Measurements from ENCODE around the gene EFNB2. TPM values are rescaled to one million over a fixed set of nuclear protein-coding genes. Genes with fewer than 3 reads are reported as not detected.

Gene EFNB2
- total RNA-seq, 4 donors from 2014 or later = 10.0 to 20.2 (median 17.5) TPM

DNA sequence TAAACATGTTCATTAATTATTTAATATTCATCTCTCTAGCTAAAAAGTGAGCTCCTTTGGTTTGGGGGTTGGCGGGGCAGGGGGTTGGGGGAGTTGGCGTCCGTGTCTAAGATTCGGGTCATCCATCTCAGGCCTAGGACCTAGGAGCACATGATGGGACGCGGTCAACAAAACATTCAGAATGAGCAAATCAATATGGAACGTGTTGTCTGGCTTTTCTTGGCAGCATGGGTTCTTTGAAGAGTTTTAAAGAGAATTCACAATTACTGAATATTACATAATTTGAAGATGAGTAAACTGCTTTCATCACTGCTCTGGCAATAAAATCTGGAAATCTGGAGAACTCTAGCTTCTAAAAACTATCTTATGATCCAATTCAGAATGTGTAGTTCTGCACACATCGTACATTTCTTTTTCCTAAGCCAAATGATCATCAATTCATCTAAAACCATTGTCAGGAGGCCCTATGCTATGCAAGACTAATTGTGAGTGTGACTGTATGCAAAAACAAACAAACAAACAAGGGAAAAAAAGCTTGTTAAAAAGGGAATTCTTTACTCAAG is 37.9 kb upstream of the EFNB2 start:
- no peak overlapping the region for H3K4me3 ChIP-seq
- no peak for DNase-seq (ENCODE audit: extremely low spot score)
- intact Hi-C loops (cut with DNase I) = no loop called here
- no peaks in the 10 kb centered on the region for H3K9me3 ChIP-seq
- TF ChIP-seq EP300 (IDR thresholded peaks at IDR 0.05) (no peak), POLR2A (IDR thresholded peaks at IDR 0.05; ENCODE audit: low read depth) (no peak), POLR2AphosphoS5 (IDR thresholded peaks at IDR 0.05) (peak in 1 of 2 donors; percentile 13)
- TF ChIP-seq, protein P1, sequence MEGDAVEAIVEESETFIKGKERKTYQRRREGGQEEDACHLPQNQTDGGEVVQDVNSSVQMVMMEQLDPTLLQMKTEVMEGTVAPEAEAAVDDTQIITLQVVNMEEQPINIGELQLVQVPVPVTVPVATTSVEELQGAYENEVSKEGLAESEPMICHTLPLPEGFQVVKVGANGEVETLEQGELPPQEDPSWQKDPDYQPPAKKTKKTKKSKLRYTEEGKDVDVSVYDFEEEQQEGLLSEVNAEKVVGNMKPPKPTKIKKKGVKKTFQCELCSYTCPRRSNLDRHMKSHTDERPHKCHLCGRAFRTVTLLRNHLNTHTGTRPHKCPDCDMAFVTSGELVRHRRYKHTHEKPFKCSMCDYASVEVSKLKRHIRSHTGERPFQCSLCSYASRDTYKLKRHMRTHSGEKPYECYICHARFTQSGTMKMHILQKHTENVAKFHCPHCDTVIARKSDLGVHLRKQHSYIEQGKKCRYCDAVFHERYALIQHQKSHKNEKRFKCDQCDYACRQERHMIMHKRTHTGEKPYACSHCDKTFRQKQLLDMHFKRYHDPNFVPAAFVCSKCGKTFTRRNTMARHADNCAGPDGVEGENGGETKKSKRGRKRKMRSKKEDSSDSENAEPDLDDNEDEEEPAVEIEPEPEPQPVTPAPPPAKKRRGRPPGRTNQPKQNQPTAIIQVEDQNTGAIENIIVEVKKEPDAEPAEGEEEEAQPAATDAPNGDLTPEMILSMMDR (IDR thresholded peaks at IDR 0.05) = no peak
- no peaks in the 10 kb centered on the region for H3K36me3 ChIP-seq
- H3K27ac ChIP-seq (replicated peaks in 1 of 4) = peak overlapping the region in 3 of 4 donors; percentile 4 to 61 (median 52)
- WGBS = 79% methylated on average over 8 of the region's 8 CpGs
- H3K4me1 ChIP-seq = peaks cover 7 to 25% (median 11%) of the 10 kb centered on the region in 4 donors
- no peaks in the 10 kb centered on the region for H3K27me3 ChIP-seq

GRCh38 chr13:106570299-106570852 is 34.9 kb upstream of the EFNB2 start:
- Histone ChIP-seq H3K4me3 (no peak overlapping the region), H3K27me3 (no peaks in the 10 kb centered on the region), H3K27ac (replicated peaks in 1 of 4) (peak overlapping the region in 1 of 4 donors; percentile 59), H3K36me3 (no peaks in the 10 kb centered on the region), H3K9me3 (no peaks in the 10 kb centered on the region), H3K4me1 (peaks cover 20 to 39% (median 25%) of the 10 kb centered on the region in 4 donors)
- intact Hi-C loops (cut with DNase I) = no loop called here
- no peak for DNase-seq (ENCODE audit: extremely low spot score)
- no peak for TF ChIP-seq POLR2A (IDR thresholded peaks at IDR 0.05; ENCODE audit: low read depth)
- TF ChIP-seq, protein P1 (IDR thresholded peaks at IDR 0.05) = no peak
- TF ChIP-seq EP300 (IDR thresholded peaks at IDR 0.05) = no peak
- TF ChIP-seq POLR2AphosphoS5 (IDR thresholded peaks at IDR 0.05) = no peak
- 42% methylated on average over 14 of the region's 14 CpGs for WGBS

DNA sequence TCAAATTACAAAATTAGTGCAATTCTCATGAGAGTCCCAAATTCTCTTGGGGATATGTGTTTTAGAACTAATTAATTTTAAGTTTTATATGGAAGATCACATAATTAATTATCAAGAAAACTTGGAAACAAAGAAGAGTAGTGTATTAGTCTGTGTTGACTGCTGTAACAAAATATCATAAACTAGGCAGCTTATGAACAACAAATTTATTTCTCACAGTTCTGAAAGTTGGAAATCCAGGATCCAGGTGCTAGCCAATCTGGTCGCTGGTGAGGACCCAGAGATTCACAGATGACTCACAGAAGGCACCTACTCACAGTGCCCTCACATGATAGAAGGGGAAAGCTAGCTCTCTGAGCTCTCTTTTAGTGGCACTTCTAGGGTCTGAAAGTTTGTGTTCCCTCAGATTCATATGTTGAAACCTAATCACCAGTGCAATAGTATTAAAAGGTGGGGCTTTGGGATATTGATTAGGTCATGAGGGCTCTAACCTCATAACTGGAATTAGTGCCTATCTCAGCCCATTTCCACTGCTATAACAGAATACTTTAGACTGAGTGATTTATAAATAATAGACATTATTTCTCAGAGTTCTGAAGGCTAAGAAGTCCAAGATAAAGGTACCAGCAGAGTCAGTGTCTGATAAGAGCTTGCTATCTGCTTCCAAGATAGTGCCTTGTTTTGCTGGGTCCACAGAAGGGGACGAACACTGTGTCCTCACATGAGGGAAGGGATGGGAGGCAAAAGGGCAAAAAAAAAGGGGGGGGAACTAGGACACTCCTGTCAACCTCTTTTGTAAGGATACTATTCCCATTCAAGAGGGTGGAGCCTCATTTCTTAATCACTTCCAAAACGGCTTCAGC is 34.0 kb upstream of the EFNB2 start:
- 78% methylated on average over 3 of the region's 3 CpGs for WGBS
- H3K27me3 ChIP-seq = no peaks in the 10 kb centered on the region
- intact Hi-C loops (cut with DNase I) = loop anchor here (10.0 kb wide), 1 partner anchor 345 kb away; no protein-coding TSS in a partner anchor

GRCh38 chr13:106568299-106569003 is 33.0 kb upstream of the EFNB2 start:
- WGBS = 27% methylated on average over 11 of the region's 11 CpGs
- H3K27me3 ChIP-seq = no peaks in the 10 kb centered on the region
- peak overlapping the region; percentile 90 to 99 (median 98) for H3K27ac ChIP-seq (replicated peaks in 1 of 4)
- DNase-seq (ENCODE audit: extremely low spot score) = no peak
- intact Hi-C loops (cut with DNase I) = loop anchor here (10.0 kb wide), 1 partner anchor 346 kb away; no protein-coding TSS in a partner anchor
- H3K36me3 ChIP-seq = no peaks in the 10 kb centered on the region
- TF ChIP-seq POLR2A (IDR thresholded peaks at IDR 0.05; ENCODE audit: low read depth) (no peak), EP300 (IDR thresholded peaks at IDR 0.05) (no peak), POLR2AphosphoS5 (IDR thresholded peaks at IDR 0.05) (no peak)
- TF ChIP-seq, protein P1 (IDR thresholded peaks at IDR 0.05) = no peak
- no peaks in the 10 kb centered on the region for H3K9me3 ChIP-seq
- H3K4me1 ChIP-seq = peaks cover 33 to 48% (median 41%) of the 10 kb centered on the region in 4 donors
- peak overlapping the region; percentile 85 to 98 (median 92) for H3K4me3 ChIP-seq

More for the DNA sequence above, 34.0 kb upstream of the EFNB2 start:
- no peak overlapping the region for H3K4me3 ChIP-seq
- no peaks in the 10 kb centered on the region for H3K36me3 ChIP-seq
- H3K27ac ChIP-seq (replicated peaks in 1 of 4) = peak overlapping the region in 1 of 4 donors; percentile 59
- H3K9me3 ChIP-seq = no peaks in the 10 kb centered on the region
- no peak for DNase-seq (ENCODE audit: extremely low spot score)
- peaks cover 29 to 48% (median 34%) of the 10 kb centered on the region in 4 donors for H3K4me1 ChIP-seq
- TF ChIP-seq EP300 (IDR thresholded peaks at IDR 0.05) = no peak
- no peak for TF ChIP-seq POLR2A (IDR thresholded peaks at IDR 0.05; ENCODE audit: low read depth)
- TF ChIP-seq POLR2AphosphoS5 (IDR thresholded peaks at IDR 0.05) = no peak
- TF ChIP-seq, protein P1 (IDR thresholded peaks at IDR 0.05) = no peak

Measured in esophagus muscularis mucosa (tissue), 4 donors.